CD14-positive monocyte (primary cell): ENCODE measurements around the gene SCN2B. TPM values are rescaled to one million over a fixed set of nuclear protein-coding genes. Genes with fewer than 3 reads are reported as not detected.

Source experiments
- DNase-seq, 3 donors: peaks; one replicate each; pipeline ENCODE4 v3.0.0-alpha.2; 2011 to 2022
- H2AFZ ChIP-seq: 2 replicates; pipeline ENCODE4 v1.6.0; 2012; ENCODE audit warnings: mild to moderate bottlenecking, low read depth, low read length, inconsistent platforms; ENCODE audit not compliant: insufficient read depth, poor library complexity, severe bottlenecking
- H3K27ac ChIP-seq, 2 donors: 1 replicate in 1 of 2; 2 replicates in 1 of 2; pipeline ENCODE4 v1.5.1; 2012 to 2013; ENCODE audit warnings: low read length in 2 of 2, control low read depth in 1 of 2, inconsistent platforms in 1 of 2, low read depth in 1 of 2, mild to moderate bottlenecking in 1 of 2
- H3K27me3 ChIP-seq, 2 donors: one replicate each; pipeline versions ENCODE4 v1.6.0 to v1.6.1; 2011 to 2013; ENCODE audit warnings: low read length in 2 of 2; ENCODE audit not compliant: control insufficient read depth in 2 of 2, insufficient read depth in 2 of 2
- H3K36me3 ChIP-seq, 2 donors: replicated peaks in 1 of 2; 1 replicate in 1 of 2; 2 replicates in 1 of 2; pipeline versions ENCODE4 v1.5.1 to v1.6.1; 2012 to 2013; ENCODE audit warnings: low read length in 2 of 2, control low read depth in 1 of 2, inconsistent platforms in 1 of 2, mild to moderate bottlenecking in 1 of 2; ENCODE audit not compliant: insufficient read depth in 2 of 2, control insufficient read depth in 1 of 2
- H3K4me1 ChIP-seq, 2 donors: 1 replicate in 1 of 2; 2 replicates in 1 of 2; pipeline versions ENCODE4 v1.5.1 to v1.6.1; 2012 to 2013; ENCODE audit warnings: low read length in 2 of 2, control low read depth in 1 of 2, inconsistent platforms in 1 of 2, mild to moderate bottlenecking in 1 of 2, moderate library complexity in 1 of 2; ENCODE audit not compliant: insufficient read depth in 2 of 2, control insufficient read depth in 1 of 2
- H3K4me2 ChIP-seq: replicated peaks from 2 replicates; pipeline ENCODE3; 2012; ENCODE audit warnings: low read length, moderate library complexity, mild to moderate bottlenecking; ENCODE audit not compliant: poor library complexity, severe bottlenecking; ENCODE audit errors: extremely low read depth
- H3K4me3 ChIP-seq, 3 experiments: fragments of 200-600 bp in 1 of 3; sonication (generic) in 1 of 3; replicated peaks in 1 of 3; 1 replicate in 2 of 3; 2 replicates in 1 of 3; pipeline ENCODE4 v1.5.1; 2011 to 2013; ENCODE audit warnings: low read length in 3 of 3, mild to moderate bottlenecking in 3 of 3, control low read depth in 2 of 3, low read depth in 2 of 3, inconsistent platforms in 1 of 3, moderate library complexity in 1 of 3
- H3K79me2 ChIP-seq: 2 replicates; pipeline ENCODE4 v1.6.0; 2012; ENCODE audit warnings: mild to moderate bottlenecking, control low read depth, inconsistent platforms, low read length, moderate library complexity; ENCODE audit not compliant: insufficient read depth
- H3K9ac ChIP-seq: 2 replicates; pipeline ENCODE4 v1.6.0; 2017; ENCODE audit warnings: low read length, mild to moderate bottlenecking; ENCODE audit not compliant: insufficient read depth, poor library complexity, severe bottlenecking
- H3K9me3 ChIP-seq, 2 donors: replicated peaks in 1 of 2; 1 replicate in 1 of 2; 2 replicates in 1 of 2; pipeline versions ENCODE4 v1.5.1 to v1.6.1; 2012 to 2013; ENCODE audit warnings: low read length in 2 of 2, control low read depth in 1 of 2; ENCODE audit not compliant: control insufficient read depth in 1 of 2, insufficient read depth in 1 of 2
- H4K20me1 ChIP-seq: 2 replicates; pipeline ENCODE4 v1.6.0; 2012; ENCODE audit warnings: mild to moderate bottlenecking, low read length, control low read depth, moderate library complexity; ENCODE audit not compliant: insufficient read depth
- H3K27ac Mint-ChIP-seq, 7 donors: one replicate each; pipeline ENCODE4 v1.8.0; 2020; ENCODE audit warnings: mild to moderate bottlenecking in 7 of 7, mixed read lengths in 7 of 7, moderate library complexity in 6 of 7, inconsistent platforms in 2 of 7
- H3K27me3 Mint-ChIP-seq, 3 donors: one replicate each; pipeline ENCODE4 v1.8.0; 2021 to 2022; ENCODE audit warnings: low read depth in 3 of 3, mild to moderate bottlenecking in 3 of 3, mixed read lengths in 3 of 3, moderate library complexity in 3 of 3, inconsistent platforms in 1 of 3
- H3K36me3 Mint-ChIP-seq, 2 donors: one replicate each; pipeline ENCODE4 v1.8.0; 2020; ENCODE audit warnings: mixed read lengths in 2 of 2, inconsistent platforms in 1 of 2, mild to moderate bottlenecking in 1 of 2
- H3K4me1 Mint-ChIP-seq: one replicate; pipeline ENCODE4 v1.8.0; 2020; ENCODE audit warnings: mild to moderate bottlenecking, mixed read lengths
- H3K4me3 Mint-ChIP-seq, 2 donors: one replicate each; pipeline ENCODE4 v1.8.0; 2020; ENCODE audit warnings: mild to moderate bottlenecking in 2 of 2, mixed read lengths in 2 of 2, moderate library complexity in 1 of 2
- H3K9me3 Mint-ChIP-seq, 7 donors: one replicate each; pipeline ENCODE4 v1.8.0; 2020 to 2022; ENCODE audit warnings: mixed read lengths in 7 of 7, mild to moderate bottlenecking in 6 of 7, moderate library complexity in 6 of 7, inconsistent platforms in 2 of 7
- CTCF ChIP-seq: fragments of 200-600 bp; IDR thresholded peaks from one replicate; pipeline ENCODE4 v1.8.0; 2022; ENCODE audit warnings: antibody characterized with exemption, mild to moderate bottlenecking
- WGBS: methylation state at CpG from one replicate; pipeline ENCODE4 v1.1.5; 2013; ENCODE audit warnings: missing lambda C conversion rate; ENCODE audit not compliant: insufficient coverage; 5-methylcytosine and 5-hydroxymethylcytosine counted together
- intact Hi-C, 2 donors: fragments of 100-400 bp; cut with micrococcal nuclease; formaldehyde crosslinking; loops; one replicate each; pipeline versions ENCODE4 v1.15.0 to v1.15.1; 2023
- polyA plus RNA-seq, 3 donors: library from polyadenylated mRNA; depleted of rRNA in 1 of 3; unstranded in 2 of 3; stranded (reverse) in 1 of 3; fragments of 300-500 nt in 2 of 3; fragments of >200 nt in 1 of 3; fragmentation: Illumina TruSeq in 2 of 3; gene quantifications; 1 replicate in 2 of 3; 2 replicates in 1 of 3; pipeline ENCODE4 v1.2.3, GENCODE V29; 2012 to 2021

The SCN2B gene
- polyA plus RNA-seq, 3 donors = 0.01 TPM; not detected in 2

- H3K4me1 ChIP-seq = peaks cover 33 to 48% of the 10 kb centered on the region in 2 donors
- no peaks in the 10 kb centered on the region for H3K79me2 ChIP-seq
- H3K4me1 Mint-ChIP-seq = peaks cover 46% of the 10 kb centered on the region
- no peak overlapping the region for H3K27ac Mint-ChIP-seq
- no peak for TF ChIP-seq CTCF
- WGBS = 100% methylated on average over 2 of the region's 6 CpGs
- no peak overlapping the region for H3K4me3 ChIP-seq
- no peaks in the 10 kb centered on the region for H3K36me3 ChIP-seq
- no peaks in the 10 kb centered on the region for H3K9me3 ChIP-seq
- H3K27ac ChIP-seq = no peak overlapping the region
- H3K4me2 ChIP-seq = no peak overlapping the region
- peak overlapping the region; percentile 71 to 76 for H3K4me3 Mint-ChIP-seq
- no peaks in the 10 kb centered on the region for H4K20me1 ChIP-seq
- peaks cover 13 to 22% (median 16%) of the 10 kb centered on the region in 3 donors for H3K27me3 Mint-ChIP-seq
- H3K9me3 Mint-ChIP-seq = peaks cover 0 to 3% (median 0%) of the 10 kb centered on the region in 7 donors
- no peak for DNase-seq
- H3K9ac ChIP-seq = no peak overlapping the region
- intact Hi-C loops = loop anchor here (5.0 to 10.0 kb wide), 6 partner anchors 41 to 338 kb away; partner anchors contain the start of gene UBE4A (in 1 of the 2)
- peaks cover 4 to 16% of the 10 kb centered on the region in 2 donors for H3K27me3 ChIP-seq
- H2AFZ ChIP-seq = peak overlapping the region; percentile 93
- H3K36me3 Mint-ChIP-seq = peaks cover 0 to 3% of the 10 kb centered on the region in 2 donors
Measured at GRCh38 chr11:118146554-118146953, 29.9 kb downstream of the SCN2B start.

DNA sequence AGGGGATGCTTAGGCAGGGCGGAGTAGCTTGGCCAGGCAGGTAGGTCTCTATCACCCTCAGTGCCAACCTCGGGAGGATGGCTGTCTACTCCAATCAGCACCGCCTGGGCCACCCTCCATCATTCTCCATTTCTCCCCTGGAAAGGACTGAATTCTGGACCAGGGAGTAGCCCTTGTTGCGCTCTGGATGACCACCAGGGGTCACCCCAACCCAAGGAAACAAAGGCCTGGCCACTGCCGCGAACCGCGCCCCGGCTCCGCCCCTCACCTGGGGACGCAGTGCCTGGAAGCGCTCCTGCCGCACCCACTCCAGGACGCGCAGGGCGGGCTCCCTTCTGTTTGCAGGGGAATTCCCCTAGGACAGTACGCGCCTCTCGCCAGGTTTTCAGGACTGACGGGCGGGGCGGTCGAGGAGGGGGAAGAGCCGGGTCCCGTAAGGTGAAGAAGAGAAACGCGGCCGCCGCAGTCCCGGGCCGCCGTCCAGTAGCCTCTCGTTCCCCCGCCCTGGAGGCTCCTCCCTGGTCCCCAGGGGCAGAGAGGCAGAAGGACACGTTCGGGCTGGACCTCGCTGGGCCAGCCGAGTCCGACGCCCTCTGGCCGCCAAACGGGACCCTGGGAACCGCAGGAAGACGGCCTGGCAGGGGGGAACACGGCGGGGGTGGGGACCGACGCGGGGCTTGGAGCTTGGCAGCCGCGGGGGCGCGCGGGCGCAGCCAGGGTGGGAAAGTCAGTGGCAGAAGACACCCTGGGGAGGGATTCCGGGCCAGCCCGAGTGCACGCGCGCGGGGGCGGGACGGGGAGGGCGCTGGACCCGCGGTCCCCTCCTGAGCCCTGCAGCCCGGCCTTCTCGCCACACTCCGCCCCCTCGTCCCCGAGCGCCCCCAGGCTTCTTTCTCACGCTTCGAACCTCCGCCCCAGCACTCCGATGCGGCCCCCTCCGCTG is 30.9 kb downstream of the SCN2B start:
- H3K9me3 Mint-ChIP-seq = peaks cover 0 to 3% (median 0%) of the 10 kb centered on the region in 7 donors
- peak; percentile 88 for TF ChIP-seq CTCF
- Histone ChIP-seq H3K79me2 (no peaks in the 10 kb centered on the region), H3K4me1 (peaks cover 34 to 48% of the 10 kb centered on the region in 2 donors), H3K4me2 (peak overlapping the region; percentile 80), H3K36me3 (no peaks in the 10 kb centered on the region), H3K9me3 (no peaks in the 10 kb centered on the region), H3K27me3 (peaks cover 0 to 8% of the 10 kb centered on the region in 2 donors), H3K9ac (peak overlapping the region; percentile 53), H2AFZ (peak overlapping the region; percentile 93), H3K27ac (no peak overlapping the region), H3K4me3 (peak overlapping the region; percentile 62 to 84 (median 68)), H4K20me1 (no peaks in the 10 kb centered on the region)
- 1% methylated on average over 76 of the region's 78 CpGs for WGBS
- H3K27ac Mint-ChIP-seq = peak overlapping the region in 1 of 7 donors; percentile 10
- H3K4me3 Mint-ChIP-seq = peak overlapping the region; percentile 80 to 86
- peaks cover 48% of the 10 kb centered on the region for H3K4me1 Mint-ChIP-seq
- peaks cover 9 to 17% (median 12%) of the 10 kb centered on the region in 3 donors for H3K27me3 Mint-ChIP-seq
- intact Hi-C loops = loop anchor here (2.0 to 10.0 kb wide), 7 partner anchors 42 to 343 kb away; partner anchors contain the start of gene UBE4A (in 1 of the 2)
- DNase-seq = peak; percentile 64 to 78 (median 73)
- H3K36me3 Mint-ChIP-seq = peaks cover 0 to 3% of the 10 kb centered on the region in 2 donors
